GM12878 (cell line): ENCODE measurements around the gene GXYLT1. TPM values are rescaled to one million over a fixed set of nuclear protein-coding genes. Genes with fewer than 3 reads are reported as not detected.

ENCODE experiments used
- FOXM1 ChIP-seq: IDR thresholded peaks from 2 replicates; pipeline ENCODE4 v1.6.1; 2012; ENCODE audit warnings: low read depth, mild to moderate bottlenecking, inconsistent platforms, low read length, moderate library complexity
- IKZF1 ChIP-seq: fragments of 450-650 bp; conservative IDR thresholded peaks from 2 replicates; pipeline ENCODE4 v1.6.1; 2017; ENCODE audit warnings: antibody characterized with exemption, mild to moderate bottlenecking
- MYC ChIP-seq: IDR thresholded peaks from 2 replicates; pipeline ENCODE4 v1.6.1; 2011; ENCODE audit warnings: mild to moderate bottlenecking, low read length, moderate library complexity, inconsistent platforms; ENCODE audit not compliant: insufficient read depth, insufficient replicate concordance, insufficient read length, severe bottlenecking
- ZNF274 ChIP-seq: IDR thresholded peaks from one replicate; pipeline ENCODE4 v1.8.0; 2011; ENCODE audit not compliant: insufficient read length, insufficient read depth
- polyA plus RNA-seq, 11 experiments: library from polyadenylated mRNA; depleted of rRNA in 4 of 11; unstranded in 6 of 11; stranded (reverse) in 5 of 11; fragments of >200 nt; fragmentation: Nextera tagmentation in 4 of 11; fragmentation: Illumina TruSeq in 1 of 11; extraction: Ambion mirVana in 4 of 11; extraction: Trizol in 1 of 11; gene quantifications; 1 replicate in 1 of 11; 2 replicates in 10 of 11; pipeline versions ENCODE4 v1.2.1 to v1.2.3, GENCODE V29; 2011 to 2016; ENCODE audit warnings: inconsistent platforms in 2 of 11, missing spikeins in 2 of 11, low read depth in 1 of 11
- total RNA-seq, 4 experiments: library from RNA; depleted of rRNA in 3 of 4; stranded (reverse); fragments of >200 nt in 3 of 4; fragmentation: Illumina TruSeq in 1 of 4; extraction: Trizol in 1 of 4; gene quantifications; 2 replicates each; pipeline versions ENCODE4 v1.2.1 to v1.2.3, GENCODE V29; 2013 to 2021
- TF ChIP-seq, protein P1 (sequence below), 3 experiments: IDR thresholded peaks in 2 of 3; conservative IDR thresholded peaks in 1 of 3; 2 replicates each; pipeline ENCODE4 v1.5.1; 2011; ENCODE audit warnings: low read depth in 3 of 3, low read length in 3 of 3, mild to moderate bottlenecking in 3 of 3, control low read depth in 2 of 3, moderate library complexity in 2 of 3, inconsistent platforms in 1 of 3, mixed read lengths in 1 of 3; ENCODE audit not compliant: control insufficient read depth in 2 of 3, insufficient read depth in 1 of 3; ENCODE audit errors: extremely low read depth in 1 of 3
- TF ChIP-seq, protein P2 (sequence below): IDR thresholded peaks from 2 replicates; pipeline ENCODE4 v1.6.1; 2011; ENCODE audit warnings: borderline replicate concordance, low read depth, mild to moderate bottlenecking, moderate library complexity, mixed read lengths, low read length; ENCODE audit not compliant: insufficient read depth; ENCODE audit errors: extremely low read length
- TF ChIP-seq, protein P3 (sequence below): fragments of 450-650 bp; IDR thresholded peaks from 2 replicates; pipeline ENCODE4 v1.6.1; 2017; ENCODE audit warnings: low read depth, mild to moderate bottlenecking, moderate library complexity
- TF ChIP-seq, protein P4 (sequence below): fragments of 450-650 bp; IDR thresholded peaks from 2 replicates; pipeline ENCODE4 v1.6.1; 2016; ENCODE audit warnings: mild to moderate bottlenecking

GXYLT1 gene
- total and polyA plus RNA-seq, 10 of the 15 experiments (the other 5 are each of a cell fraction or from before 2014, with no cell fraction given): 2.3 to 14.9 (median 8.9) TPM

DNA sequence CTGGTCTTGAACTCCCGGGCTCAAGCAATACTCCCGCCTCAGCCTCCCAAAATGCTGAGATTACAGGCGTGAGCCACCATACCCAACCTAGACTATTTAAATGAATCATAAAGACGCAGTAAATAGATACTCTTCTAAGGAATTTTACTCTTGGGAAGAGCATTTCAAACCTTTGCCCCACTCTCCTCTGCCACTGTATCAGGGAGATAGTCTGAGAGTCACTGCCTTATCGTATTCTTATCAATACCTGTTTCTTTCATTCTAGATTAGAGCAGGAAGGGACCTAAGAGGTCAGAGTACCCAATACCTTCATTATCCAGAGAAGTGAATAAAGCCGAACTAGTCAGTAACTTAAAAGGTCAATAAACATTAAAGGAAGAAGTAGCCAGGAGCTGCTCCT is 15.8 kb downstream of the GXYLT1 start (continued):
- TF ChIP-seq, protein P1, sequence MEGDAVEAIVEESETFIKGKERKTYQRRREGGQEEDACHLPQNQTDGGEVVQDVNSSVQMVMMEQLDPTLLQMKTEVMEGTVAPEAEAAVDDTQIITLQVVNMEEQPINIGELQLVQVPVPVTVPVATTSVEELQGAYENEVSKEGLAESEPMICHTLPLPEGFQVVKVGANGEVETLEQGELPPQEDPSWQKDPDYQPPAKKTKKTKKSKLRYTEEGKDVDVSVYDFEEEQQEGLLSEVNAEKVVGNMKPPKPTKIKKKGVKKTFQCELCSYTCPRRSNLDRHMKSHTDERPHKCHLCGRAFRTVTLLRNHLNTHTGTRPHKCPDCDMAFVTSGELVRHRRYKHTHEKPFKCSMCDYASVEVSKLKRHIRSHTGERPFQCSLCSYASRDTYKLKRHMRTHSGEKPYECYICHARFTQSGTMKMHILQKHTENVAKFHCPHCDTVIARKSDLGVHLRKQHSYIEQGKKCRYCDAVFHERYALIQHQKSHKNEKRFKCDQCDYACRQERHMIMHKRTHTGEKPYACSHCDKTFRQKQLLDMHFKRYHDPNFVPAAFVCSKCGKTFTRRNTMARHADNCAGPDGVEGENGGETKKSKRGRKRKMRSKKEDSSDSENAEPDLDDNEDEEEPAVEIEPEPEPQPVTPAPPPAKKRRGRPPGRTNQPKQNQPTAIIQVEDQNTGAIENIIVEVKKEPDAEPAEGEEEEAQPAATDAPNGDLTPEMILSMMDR (IDR thresholded peaks at IDR 0.05 in 2 of 3, conservative IDR thresholded peaks at IDR 0.05 in 1 of 3; ENCODE audit: control insufficient read depth in 2 of 3, extremely low read depth in 1 of 3, insufficient read depth in 1 of 3, low read depth in 3 of 3, low read length in 3 of 3): no peak
- TF ChIP-seq, protein P2, sequence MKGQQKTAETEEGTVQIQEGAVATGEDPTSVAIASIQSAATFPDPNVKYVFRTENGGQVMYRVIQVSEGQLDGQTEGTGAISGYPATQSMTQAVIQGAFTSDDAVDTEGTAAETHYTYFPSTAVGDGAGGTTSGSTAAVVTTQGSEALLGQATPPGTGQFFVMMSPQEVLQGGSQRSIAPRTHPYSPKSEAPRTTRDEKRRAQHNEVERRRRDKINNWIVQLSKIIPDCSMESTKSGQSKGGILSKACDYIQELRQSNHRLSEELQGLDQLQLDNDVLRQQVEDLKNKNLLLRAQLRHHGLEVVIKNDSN: no peak
- TF ChIP-seq ZNF274 (no peak), MYC (no peak), IKZF1 (no peak), FOXM1 (no peak)
- TF ChIP-seq, protein P3, sequence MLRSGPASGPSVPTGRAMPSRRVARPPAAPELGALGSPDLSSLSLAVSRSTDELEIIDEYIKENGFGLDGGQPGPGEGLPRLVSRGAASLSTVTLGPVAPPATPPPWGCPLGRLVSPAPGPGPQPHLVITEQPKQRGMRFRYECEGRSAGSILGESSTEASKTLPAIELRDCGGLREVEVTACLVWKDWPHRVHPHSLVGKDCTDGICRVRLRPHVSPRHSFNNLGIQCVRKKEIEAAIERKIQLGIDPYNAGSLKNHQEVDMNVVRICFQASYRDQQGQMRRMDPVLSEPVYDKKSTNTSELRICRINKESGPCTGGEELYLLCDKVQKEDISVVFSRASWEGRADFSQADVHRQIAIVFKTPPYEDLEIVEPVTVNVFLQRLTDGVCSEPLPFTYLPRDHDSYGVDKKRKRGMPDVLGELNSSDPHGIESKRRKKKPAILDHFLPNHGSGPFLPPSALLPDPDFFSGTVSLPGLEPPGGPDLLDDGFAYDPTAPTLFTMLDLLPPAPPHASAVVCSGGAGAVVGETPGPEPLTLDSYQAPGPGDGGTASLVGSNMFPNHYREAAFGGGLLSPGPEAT: no peak
- TF ChIP-seq, protein P4, sequence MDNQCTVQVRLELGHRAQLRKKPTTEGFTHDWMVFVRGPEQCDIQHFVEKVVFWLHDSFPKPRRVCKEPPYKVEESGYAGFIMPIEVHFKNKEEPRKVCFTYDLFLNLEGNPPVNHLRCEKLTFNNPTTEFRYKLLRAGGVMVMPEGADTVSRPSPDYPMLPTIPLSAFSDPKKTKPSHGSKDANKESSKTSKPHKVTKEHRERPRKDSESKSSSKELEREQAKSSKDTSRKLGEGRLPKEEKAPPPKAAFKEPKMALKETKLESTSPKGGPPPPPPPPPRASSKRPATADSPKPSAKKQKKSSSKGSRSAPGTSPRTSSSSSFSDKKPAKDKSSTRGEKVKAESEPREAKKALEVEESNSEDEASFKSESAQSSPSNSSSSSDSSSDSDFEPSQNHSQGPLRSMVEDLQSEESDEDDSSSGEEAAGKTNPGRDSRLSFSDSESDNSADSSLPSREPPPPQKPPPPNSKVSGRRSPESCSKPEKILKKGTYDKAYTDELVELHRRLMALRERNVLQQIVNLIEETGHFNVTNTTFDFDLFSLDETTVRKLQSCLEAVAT: no peak
